ENCODE results near the gene ARID4B. TPM values are rescaled to one million over a fixed set of nuclear protein-coding genes. Genes with fewer than 3 reads are reported as not detected.

Gene ARID4B
- total RNA-seq, 1 experiment from 2014 or later: 16.8 TPM

- ChIA-PET POLR2A (ENCODE audit: unreplicated experiment) (no interaction called here), CTCF (no interaction called here)
- Histone ChIP-seq H3K36me3 (ENCODE audit: low read depth, low read length) (no peaks in the 10 kb centered on the region), H3K9ac (ENCODE audit: low read length) (no peak overlapping the region), H3K79me2 (ENCODE audit: low read length) (no peaks in the 10 kb centered on the region), H4K20me1 (ENCODE audit: low read length) (no peaks in the 10 kb centered on the region), H3K4me1 (ENCODE audit: insufficient read depth, low read length) (no peaks in the 10 kb centered on the region), H3K9me3 (ENCODE audit: low read length) (no peaks in the 10 kb centered on the region), H2AFZ (ENCODE audit: low read length) (no peak overlapping the region), H3K9me2 (replicated peaks; ENCODE audit: low read length) (no peaks in the 10 kb centered on the region), H3K4me2 (ENCODE audit: low read length) (no peak overlapping the region), H3K27ac (ENCODE audit: low read length) (no peak overlapping the region), H3K27me3 (ENCODE audit: low read length) (no peaks in the 10 kb centered on the region), H3K4me3 (ENCODE audit: low read length) (no peak overlapping the region), H3F3A (ENCODE audit: low read length, unreplicated experiment) (no peaks in the 10 kb centered on the region)
- DNase-seq (no peak), ATAC-seq (no peak)
- no TSS peak for BruUV-seq (replicated peaks)
- intact Hi-C loops (cut with micrococcal nuclease): no loop called here
- TF ChIP-seq EZH2phosphoT487 (IDR thresholded peaks at IDR 0.05; ENCODE audit: borderline replicate concordance, low read length) (no peak), CTCF (conservative IDR thresholded peaks at IDR 0.05; ENCODE audit: low read depth, low read length) (no peak), EZH2 (IDR thresholded peaks at IDR 0.05; ENCODE audit: low read length, unreplicated experiment) (no peak)
These were observed 128.5 kb downstream of the ARID4B start for GRCh38 chr1:235199441-235199840.

- Histone ChIP-seq H3K9me2 (replicated peaks; ENCODE audit: low read length) (no peaks in the 10 kb centered on the region), H3K79me2 (ENCODE audit: low read length) (no peaks in the 10 kb centered on the region), H3K9ac (ENCODE audit: low read length) (no peak overlapping the region), H3F3A (ENCODE audit: low read length, unreplicated experiment) (no peaks in the 10 kb centered on the region), H3K4me1 (ENCODE audit: insufficient read depth, low read length) (no peaks in the 10 kb centered on the region), H2AFZ (ENCODE audit: low read length) (no peak overlapping the region), H3K36me3 (ENCODE audit: low read depth, low read length) (no peaks in the 10 kb centered on the region; the same call in 1 of the 2 replicates), H3K27ac (ENCODE audit: low read length) (no peak overlapping the region), H3K4me3 (ENCODE audit: low read length) (no peak overlapping the region), H4K20me1 (ENCODE audit: low read length) (no peaks in the 10 kb centered on the region), H3K27me3 (ENCODE audit: low read length) (no peaks in the 10 kb centered on the region), H3K4me2 (ENCODE audit: low read length) (no peak overlapping the region), H3K9me3 (ENCODE audit: low read length) (no peaks in the 10 kb centered on the region)
- ChIA-PET CTCF (no interaction called here), POLR2A (ENCODE audit: unreplicated experiment) (no interaction called here)
- no peak for TF ChIP-seq CTCF (conservative IDR thresholded peaks at IDR 0.05; ENCODE audit: low read depth, low read length)
- TF ChIP-seq EZH2phosphoT487 (IDR thresholded peaks at IDR 0.05; ENCODE audit: borderline replicate concordance, low read length): no peak
- TF ChIP-seq EZH2 (IDR thresholded peaks at IDR 0.05; ENCODE audit: low read length, unreplicated experiment): no peak
- DNase-seq: no peak
- no peak for ATAC-seq
- no TSS peak for BruUV-seq (replicated peaks)
- intact Hi-C loops (cut with micrococcal nuclease): no loop called here
These were observed 137.5 kb downstream of the ARID4B start for GRCh38 chr1:235190431-235190830.

- no peaks in the 10 kb centered on the region for H3K9me2 ChIP-seq (replicated peaks; ENCODE audit: low read length)
- ChIA-PET CTCF (no interaction called here), POLR2A (ENCODE audit: unreplicated experiment) (no interaction called here)
- H3F3A ChIP-seq (ENCODE audit: low read length, unreplicated experiment): no peaks in the 10 kb centered on the region
- no peaks in the 10 kb centered on the region for H3K4me1 ChIP-seq (ENCODE audit: insufficient read depth, low read length)
- no TSS peak for BruUV-seq (replicated peaks)
- no peaks in the 10 kb centered on the region for H3K9me3 ChIP-seq (ENCODE audit: low read length)
- H3K27ac ChIP-seq (ENCODE audit: low read length): no peak overlapping the region
- no peak overlapping the region for H3K9ac ChIP-seq (ENCODE audit: low read length)
- no peak overlapping the region for H3K4me2 ChIP-seq (ENCODE audit: low read length)
- no peak for TF ChIP-seq CTCF (conservative IDR thresholded peaks at IDR 0.05; ENCODE audit: low read depth, low read length)
- TF ChIP-seq EZH2phosphoT487 (IDR thresholded peaks at IDR 0.05; ENCODE audit: borderline replicate concordance, low read length): no peak
- H3K79me2 ChIP-seq (ENCODE audit: low read length): no peaks in the 10 kb centered on the region
- H2AFZ ChIP-seq (ENCODE audit: low read length): no peak overlapping the region
- H3K36me3 ChIP-seq (ENCODE audit: low read depth, low read length): no peaks in the 10 kb centered on the region
- DNase-seq (no peak), ATAC-seq (no peak)
- intact Hi-C loops (cut with micrococcal nuclease): no loop called here
- no peak overlapping the region for H3K4me3 ChIP-seq (ENCODE audit: low read length)
- no peaks in the 10 kb centered on the region for H4K20me1 ChIP-seq (ENCODE audit: low read length)
- H3K27me3 ChIP-seq (ENCODE audit: low read length): no peaks in the 10 kb centered on the region
These were observed 140.7 kb downstream of the ARID4B start for GRCh38 chr1:235187316-235187715.
